Measurements from ENCODE around the gene CADM1.

DNA sequence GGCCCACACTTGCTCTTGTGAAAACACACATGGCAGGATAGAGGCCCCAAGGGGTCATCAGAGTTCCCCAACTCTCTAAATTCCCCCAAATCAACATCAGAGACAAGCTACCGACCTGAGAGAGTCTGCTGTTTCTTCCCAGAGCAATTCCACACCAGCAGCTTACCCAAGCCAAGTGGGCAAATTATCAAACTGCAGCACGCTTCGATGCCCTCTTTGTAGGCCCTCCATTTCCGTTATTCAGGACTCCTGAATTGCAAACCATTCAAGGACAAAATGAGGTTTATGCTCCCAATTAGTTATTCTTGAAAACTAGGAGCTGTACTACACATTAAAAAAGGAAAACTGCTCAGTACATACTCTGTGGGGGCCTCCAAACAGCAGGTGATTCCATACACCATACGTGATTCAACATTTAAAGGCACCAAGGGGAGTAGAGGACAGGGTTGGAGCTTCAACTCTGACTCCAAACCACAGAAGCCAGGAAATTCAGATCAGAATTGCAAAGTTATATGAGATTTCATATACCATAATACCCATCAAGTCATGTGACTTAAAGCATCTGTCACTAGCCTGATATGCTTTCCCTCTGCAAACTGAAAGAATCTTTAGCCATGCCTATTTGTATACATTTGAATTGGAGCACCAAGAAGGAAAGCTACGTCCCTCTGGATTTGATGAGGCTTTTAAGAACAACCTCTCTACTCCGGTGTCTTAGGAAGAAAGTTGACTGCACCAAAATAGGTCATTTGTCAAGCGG lies 234.8 kb downstream of the CADM1 start:
- TF ChIP-seq, protein P1, sequence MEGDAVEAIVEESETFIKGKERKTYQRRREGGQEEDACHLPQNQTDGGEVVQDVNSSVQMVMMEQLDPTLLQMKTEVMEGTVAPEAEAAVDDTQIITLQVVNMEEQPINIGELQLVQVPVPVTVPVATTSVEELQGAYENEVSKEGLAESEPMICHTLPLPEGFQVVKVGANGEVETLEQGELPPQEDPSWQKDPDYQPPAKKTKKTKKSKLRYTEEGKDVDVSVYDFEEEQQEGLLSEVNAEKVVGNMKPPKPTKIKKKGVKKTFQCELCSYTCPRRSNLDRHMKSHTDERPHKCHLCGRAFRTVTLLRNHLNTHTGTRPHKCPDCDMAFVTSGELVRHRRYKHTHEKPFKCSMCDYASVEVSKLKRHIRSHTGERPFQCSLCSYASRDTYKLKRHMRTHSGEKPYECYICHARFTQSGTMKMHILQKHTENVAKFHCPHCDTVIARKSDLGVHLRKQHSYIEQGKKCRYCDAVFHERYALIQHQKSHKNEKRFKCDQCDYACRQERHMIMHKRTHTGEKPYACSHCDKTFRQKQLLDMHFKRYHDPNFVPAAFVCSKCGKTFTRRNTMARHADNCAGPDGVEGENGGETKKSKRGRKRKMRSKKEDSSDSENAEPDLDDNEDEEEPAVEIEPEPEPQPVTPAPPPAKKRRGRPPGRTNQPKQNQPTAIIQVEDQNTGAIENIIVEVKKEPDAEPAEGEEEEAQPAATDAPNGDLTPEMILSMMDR (IDR thresholded peaks at IDR 0.05), result no peak
- no peak for TF ChIP-seq EP300 (IDR thresholded peaks at IDR 0.05)
- TF ChIP-seq POLR2A (IDR thresholded peaks at IDR 0.05), result no peak
- TF ChIP-seq POLR2AphosphoS5 (IDR thresholded peaks at IDR 0.05), result no peak

All from stomach (tissue), 4 donors.